Caco-2 (cell line): ENCODE measurements around the gene FAS. TPM values are rescaled to one million over a fixed set of nuclear protein-coding genes. Genes with fewer than 3 reads are reported as not detected.

Experiments
- BruUV-seq: library from RNA; stranded (reverse); fragments of 400-500 nt; replicated peaks from 2 replicates; lab custom pipeline; 2021; lab: Mats Ljungman, UMichigan
- CTCF ChIA-PET: fragments of 300-600 bp; sonication (Branson Sonifier 250); formaldehyde crosslinking; loops from one replicate; lab custom pipeline; 2022; ENCODE audit warnings: antibody characterized with exemption; lab: Charles Lee
- POLR2A ChIA-PET: fragments of 300-600 bp; sonication (Branson Sonifier 250); formaldehyde crosslinking; loops from one replicate; lab custom pipeline; 2022; ENCODE audit warnings: antibody characterized with exemption; lab: Charles Lee
- DNase-seq, 2 experiments: peaks; one replicate each; pipeline versions ENCODE4 v3.0.0 to v3.0.0-alpha.2; 2020 to 2022
- H3K27me3 ChIP-seq: replicated peaks from 2 replicates; pipeline ENCODE4 v1.6.0; 2011; ENCODE audit warnings: low read length; ENCODE audit not compliant: control insufficient read depth, insufficient read depth
- H3K36me3 ChIP-seq: 2 replicates; pipeline ENCODE4 v1.5.1; 2011; ENCODE audit warnings: low read length; ENCODE audit not compliant: control insufficient read depth, insufficient read depth
- H3K4me1 ChIP-seq: fragments of 250-450 bp; sonication (Bioruptor Pico); 2 replicates; pipeline ENCODE4 v1.5.1; 2020; ENCODE audit warnings: mild to moderate bottlenecking
- H3K4me3 ChIP-seq: 2 replicates; pipeline ENCODE4 v1.5.1; 2011; ENCODE audit warnings: low read depth, mild to moderate bottlenecking, control low read depth, low read length
- H3K9me3 ChIP-seq: fragments of 250-450 bp; sonication (Bioruptor Pico); 2 replicates; pipeline ENCODE4 v1.5.1; 2020; ENCODE audit warnings: mild to moderate bottlenecking, moderate library complexity
- H3K27ac Mint-ChIP-seq: one replicate; pipeline ENCODE4 v1.8.0; 2022; ENCODE audit warnings: mixed read lengths; ENCODE audit not compliant: unreplicated experiment
- H3K27me3 Mint-ChIP-seq: one replicate; pipeline ENCODE4 v1.8.0; 2022; ENCODE audit warnings: mixed read lengths; ENCODE audit not compliant: insufficient read depth, unreplicated experiment
- H3K36me3 Mint-ChIP-seq: one replicate; pipeline ENCODE4 v1.8.0; 2022; ENCODE audit warnings: mild to moderate bottlenecking, mixed read lengths; ENCODE audit not compliant: insufficient read depth, unreplicated experiment
- H3K4me1 Mint-ChIP-seq: one replicate; pipeline ENCODE4 v1.8.0; 2022; ENCODE audit warnings: low read depth, mixed read lengths; ENCODE audit not compliant: unreplicated experiment
- H3K4me3 Mint-ChIP-seq: one replicate; pipeline ENCODE4 v1.8.0; 2022; ENCODE audit warnings: mild to moderate bottlenecking, moderate library complexity, mixed read lengths; ENCODE audit not compliant: unreplicated experiment
- H3K9me3 Mint-ChIP-seq: one replicate; pipeline ENCODE4 v1.8.0; 2022; ENCODE audit warnings: mixed read lengths; ENCODE audit not compliant: unreplicated experiment
- CTCF ChIP-seq, 2 experiments: fragments of 200-600 bp in 1 of 2; IDR thresholded peaks; 1 replicate in 1 of 2; 2 replicates in 1 of 2; pipeline versions ENCODE4 v1.5.1 to v1.8.0; 2011 to 2022; ENCODE audit warnings: antibody characterized with exemption in 1 of 2, control low read depth in 1 of 2, inconsistent platforms in 1 of 2, low read depth in 1 of 2, low read length in 1 of 2, mild to moderate bottlenecking in 1 of 2, moderate library complexity in 1 of 2; ENCODE audit not compliant: insufficient read depth in 1 of 2, severe bottlenecking in 1 of 2, unreplicated experiment in 1 of 2
- intact Hi-C: fragments of 100-400 bp; cut with micrococcal nuclease; formaldehyde crosslinking; loops from one replicate; pipeline ENCODE4 v1.10.0; 2022; ENCODE audit not compliant: unreplicated experiment
- total RNA-seq: library from RNA; stranded (reverse); gene quantifications from 2 replicates; pipeline ENCODE4 v1.2.3, GENCODE V29; 2022

FAS gene
- total RNA-seq, 1 experiment from 2014 or later, result not detected

- intact Hi-C loops, result no loop called here
- POLR2A ChIA-PET, result no interaction called here
- H3K4me3 Mint-ChIP-seq, result no peak overlapping the region
- TF ChIP-seq CTCF (IDR thresholded peaks at IDR 0.05; ENCODE audit: insufficient read depth in 1 of 2, low read depth in 1 of 2, low read length in 1 of 2, severe bottlenecking in 1 of 2, unreplicated experiment in 1 of 2), result no peak
- CTCF ChIA-PET, result no interaction called here
- Histone ChIP-seq H3K36me3 (no peaks in the 10 kb centered on the region), H3K9me3 (peaks cover 14% of the 10 kb centered on the region), H3K4me3 (no peak overlapping the region), H3K27me3 (no peaks in the 10 kb centered on the region), H3K4me1 (no peaks in the 10 kb centered on the region)
- no peaks in the 10 kb centered on the region for H3K36me3 Mint-ChIP-seq
- BruUV-seq, result no TSS peak
- no peak for DNase-seq
- no peaks in the 10 kb centered on the region for H3K4me1 Mint-ChIP-seq
- H3K27me3 Mint-ChIP-seq, result peaks cover 3% of the 10 kb centered on the region
- peaks cover 12% of the 10 kb centered on the region for H3K9me3 Mint-ChIP-seq
- H3K27ac Mint-ChIP-seq, result no peak overlapping the region
Observed at GRCh38 chr10:89022734-89023133, 32.1 kb downstream of the FAS start.

GRCh38 chr10:89025453-89025852, 34.9 kb downstream of the FAS start:
- Histone ChIP-seq H3K4me3 (no peak overlapping the region), H3K36me3 (no peaks in the 10 kb centered on the region), H3K4me1 (no peaks in the 10 kb centered on the region), H3K9me3 (peaks cover 6% of the 10 kb centered on the region), H3K27me3 (no peaks in the 10 kb centered on the region)
- TF ChIP-seq CTCF (IDR thresholded peaks at IDR 0.05; ENCODE audit: insufficient read depth in 1 of 2, low read depth in 1 of 2, low read length in 1 of 2, severe bottlenecking in 1 of 2, unreplicated experiment in 1 of 2), result no peak
- no peak for DNase-seq
- ChIA-PET POLR2A (no interaction called here), CTCF (no interaction called here)
- Mint-ChIP-seq H3K4me1 (no peaks in the 10 kb centered on the region), H3K27me3 (peaks cover 3% of the 10 kb centered on the region), H3K27ac (no peak overlapping the region), H3K4me3 (no peak overlapping the region), H3K36me3 (no peaks in the 10 kb centered on the region), H3K9me3 (no peaks in the 10 kb centered on the region)
- intact Hi-C loops, result no loop called here
- BruUV-seq, result no TSS peak

GRCh38 chr10:89029181-89029580, 38.6 kb downstream of the FAS start:
- ChIA-PET CTCF (interaction anchor here (1.6 kb wide), 1 partner anchor 178 kb away, joined by 4 read pairs; the partner anchor contains the start of gene CH25H), POLR2A (no interaction called here)
- Mint-ChIP-seq H3K27me3 (peaks cover 6% of the 10 kb centered on the region), H3K27ac (no peak overlapping the region), H3K9me3 (no peaks in the 10 kb centered on the region), H3K36me3 (no peaks in the 10 kb centered on the region), H3K4me3 (no peak overlapping the region), H3K4me1 (no peaks in the 10 kb centered on the region)
- no peak for TF ChIP-seq CTCF (IDR thresholded peaks at IDR 0.05; ENCODE audit: insufficient read depth in 1 of 2, low read depth in 1 of 2, low read length in 1 of 2, severe bottlenecking in 1 of 2, unreplicated experiment in 1 of 2)
- no TSS peak for BruUV-seq
- no peaks in the 10 kb centered on the region for H3K4me1 ChIP-seq
- H3K4me3 ChIP-seq, result no peak overlapping the region
- no peaks in the 10 kb centered on the region for H3K9me3 ChIP-seq
- DNase-seq, result no peak
- no peaks in the 10 kb centered on the region for H3K27me3 ChIP-seq
- intact Hi-C loops, result loop anchor here (1.0 kb wide), 1 partner anchor 94 kb away; no protein-coding TSS in a partner anchor
- no peaks in the 10 kb centered on the region for H3K36me3 ChIP-seq
